ENCODE measurements around the gene IGFBP7. TPM values are rescaled to one million over a fixed set of nuclear protein-coding genes. Genes with fewer than 3 reads are reported as not detected.

IGFBP7 gene
- total and polyA plus RNA-seq, 10 of the 15 experiments (the other 5 are each of a cell fraction or from before 2014, with no cell fraction given) = 0.69 to 1.9 (median 1.4) TPM; not detected in 5

GRCh38 chr4:57158221-57158620 is 48.0 kb upstream of the IGFBP7 start:
- Histone ChIP-seq H3K79me2 (ENCODE audit: control insufficient read depth, insufficient read depth, low read length) (no peaks in the 10 kb centered on the region), H3K27ac (ENCODE audit: control insufficient read depth, insufficient read depth) (no peak overlapping the region), H2AFZ (ENCODE audit: control insufficient read depth, low read depth, low read length) (no peak overlapping the region), H3K36me3 (ENCODE audit: control insufficient read depth in 2 of 2, insufficient read depth in 2 of 2, low read length in 1 of 2) (no peaks in the 10 kb centered on the region), H3K4me1 (ENCODE audit: control insufficient read depth, insufficient read depth, low read length) (no peaks in the 10 kb centered on the region), H3K9ac (ENCODE audit: control insufficient read depth, insufficient read depth, low read length) (no peak overlapping the region), H3K4me2 (ENCODE audit: control insufficient read depth, insufficient read depth) (no peak overlapping the region), H3K27me3 (replicated peaks in 1 of 2; ENCODE audit: control insufficient read depth in 2 of 2, insufficient read depth in 2 of 2, low read length in 1 of 2) (no peaks in the 10 kb centered on the region), H4K20me1 (ENCODE audit: control insufficient read depth, insufficient read depth) (no peaks in the 10 kb centered on the region), H3K9me3 (replicated peaks; ENCODE audit: control insufficient read depth, insufficient read depth, low read length) (no peaks in the 10 kb centered on the region), H3K4me3 (no peak overlapping the region)
- ChIA-PET RAD21 (ENCODE audit: unreplicated experiment) (no interaction called here), CTCF (no interaction called here), SMC1A (ENCODE audit: uncharacterized antibody, unreplicated experiment) (no interaction called here), POLR2A (no interaction called here)
- no TSS peak for BruUV-seq (replicated peaks)
- DNase-seq (ENCODE audit: low read depth, low spot score) = no peak
- no peak for FAIRE-seq
- 21% methylated on average over 2 of the region's 2 CpGs for WGBS (ENCODE audit: insufficient coverage, insufficient replicate concordance, low lambda C conversion rate, missing lambda C conversion rate)
- ATAC-seq = no peak
- TF ChIP-seq RB1 (IDR thresholded peaks at IDR 0.05; ENCODE audit: borderline replicate concordance) = no peak
- no peak for TF ChIP-seq PAX8 (IDR thresholded peaks at IDR 0.05)
- in situ Hi-C loops (cut with MboI) = no loop called here
- intact Hi-C loops (cut with micrococcal nuclease; ENCODE audit: unreplicated experiment) = no loop called here

- no peak overlapping the region for H2AFZ ChIP-seq (ENCODE audit: control insufficient read depth, low read depth, low read length)
- no peaks in the 10 kb centered on the region for H3K4me1 ChIP-seq (ENCODE audit: control insufficient read depth, insufficient read depth, low read length)
- ChIA-PET POLR2A (no interaction called here), RAD21 (ENCODE audit: unreplicated experiment) (no interaction called here), SMC1A (ENCODE audit: uncharacterized antibody, unreplicated experiment) (interaction anchor here (0.7 kb wide), 1 partner anchor 52 kb away, joined by 3 read pairs; no protein-coding TSS in a partner anchor), CTCF (no interaction called here)
- FAIRE-seq (no peak), DNase-seq (ENCODE audit: low read depth, low spot score) (no peak), ATAC-seq (no peak)
- no peaks in the 10 kb centered on the region for H3K27me3 ChIP-seq (replicated peaks in 1 of 2; ENCODE audit: control insufficient read depth in 2 of 2, insufficient read depth in 2 of 2, low read length in 1 of 2)
- WGBS (ENCODE audit: insufficient coverage, insufficient replicate concordance, low lambda C conversion rate, missing lambda C conversion rate) = 39% methylated on average over 8 of the region's 8 CpGs
- in situ Hi-C loops (cut with MboI) = no loop called here
- H3K4me2 ChIP-seq (ENCODE audit: control insufficient read depth, insufficient read depth) = no peak overlapping the region
- H4K20me1 ChIP-seq (ENCODE audit: control insufficient read depth, insufficient read depth) = no peaks in the 10 kb centered on the region
- BruUV-seq (replicated peaks) = no TSS peak
- H3K9me3 ChIP-seq (replicated peaks; ENCODE audit: control insufficient read depth, insufficient read depth, low read length) = no peaks in the 10 kb centered on the region
- H3K9ac ChIP-seq (ENCODE audit: control insufficient read depth, insufficient read depth, low read length) = no peak overlapping the region
- no peak overlapping the region for H3K4me3 ChIP-seq
- TF ChIP-seq CEBPB (IDR thresholded peaks at IDR 0.05; ENCODE audit: borderline replicate concordance in 1 of 2, low read depth in 2 of 2, low read length in 2 of 2) (no peak), SREBF2 (IDR thresholded peaks at IDR 0.05; ENCODE audit: low read length) (no peak), CHD2 (IDR thresholded peaks at IDR 0.05; ENCODE audit: borderline replicate concordance, low read depth, low read length) (no peak), ZNF217 (IDR thresholded peaks at IDR 0.05) (no peak), KAT2A (conservative IDR thresholded peaks at IDR 0.05; ENCODE audit: control insufficient read depth, low read depth, low read length) (no peak), TCF3 (IDR thresholded peaks at IDR 0.05; ENCODE audit: borderline replicate concordance, insufficient read depth, low read depth, low read length) (no peak), ZNF207 (IDR thresholded peaks at IDR 0.05; ENCODE audit: borderline replicate concordance) (no peak), BCLAF1 (IDR thresholded peaks at IDR 0.05) (no peak), ZNF622 (IDR thresholded peaks at IDR 0.05) (no peak), RUNX3 (IDR thresholded peaks at IDR 0.05; ENCODE audit: low read length) (no peak), KLF5 (IDR thresholded peaks at IDR 0.05; ENCODE audit: partially characterized antibody) (no peak), TARDBP (IDR thresholded peaks at IDR 0.05; ENCODE audit: borderline replicate concordance) (no peak)
- H3K27ac ChIP-seq (ENCODE audit: control insufficient read depth, insufficient read depth) = no peak overlapping the region
- intact Hi-C loops (cut with micrococcal nuclease; ENCODE audit: unreplicated experiment) = no loop called here
- H3K36me3 ChIP-seq (ENCODE audit: control insufficient read depth in 2 of 2, insufficient read depth in 2 of 2, low read length in 1 of 2) = no peaks in the 10 kb centered on the region
- H3K79me2 ChIP-seq (ENCODE audit: control insufficient read depth, insufficient read depth, low read length) = no peaks in the 10 kb centered on the region
These were observed 47.5 kb upstream of the IGFBP7 start for GRCh38 chr4:57157596-57158137.

Data from GM12878 (cell line).